Endometrial microvascular endothelial cells (primary cell): ENCODE measurements around the gene VPS54. TPM values are rescaled to one million over a fixed set of nuclear protein-coding genes. Genes with fewer than 3 reads are reported as not detected.
"Not testable (repeated sequence)": the region's sequence is repeated elsewhere in the genome, so short reads cannot be mapped to it uniquely, and the experiment has no call there.

ENCODE experiments used
- in situ Hi-C: cut with HindIII; loops from 2 replicates; pipeline ENCODE4 v1.10.0; 2017; ENCODE audit warnings: low sequenced_read_pairs, low pct_unique_long_range_greater_than_20kb; ENCODE audit errors: inconsistent ontology term
- total RNA-seq: library from RNA; depleted of rRNA; stranded (reverse); fragments of >200 nt; gene quantifications from one replicate; pipeline ENCODE4 v1.2.3, GENCODE V29; 2015; ENCODE audit errors: inconsistent ontology term

The VPS54 gene
- total RNA-seq, 1 donor from 2014 or later: 18.2 TPM

- in situ Hi-C loops: no loop called here
These were observed 18.4 kb downstream of the VPS54 start for GRCh38 chr2:64000630-64001381.

- in situ Hi-C loops: no loop called here
These were observed 20.2 kb downstream of the VPS54 start for GRCh38 chr2:63999049-63999448.

GRCh38 chr2:63996582-63997198 is 22.5 kb downstream of the VPS54 start:
- in situ Hi-C loops: not testable (repeated sequence)

- in situ Hi-C loops: not testable (repeated sequence)
These were observed 24.7 kb downstream of the VPS54 start for GRCh38 chr2:63994329-63995070.

GRCh38 chr2:63993871-63994270 is 25.4 kb downstream of the VPS54 start:
- in situ Hi-C loops: no loop called here

GRCh38 chr2:63993130-63993584 is 26.1 kb downstream of the VPS54 start:
- in situ Hi-C loops: not testable (repeated sequence)

- in situ Hi-C loops: no loop called here
These were observed 27.1 kb downstream of the VPS54 start for GRCh38 chr2:63992061-63992685.

- in situ Hi-C loops: not testable (repeated sequence)
These were observed 27.8 kb downstream of the VPS54 start for GRCh38 chr2:63991173-63991999.

- in situ Hi-C loops: no loop called here
These were observed 29.2 kb downstream of the VPS54 start for GRCh38 chr2:63990072-63990471.

GRCh38 chr2:63988842-63989436 is 30.3 kb downstream of the VPS54 start:
- in situ Hi-C loops: not testable (repeated sequence)

GRCh38 chr2:63984606-63985359 is 34.4 kb downstream of the VPS54 start:
- in situ Hi-C loops: no loop called here

GRCh38 chr2:63983986-63984605 is 35.1 kb downstream of the VPS54 start:
- in situ Hi-C loops: no loop called here

GRCh38 chr2:63982335-63982734 is 36.9 kb downstream of the VPS54 start:
- in situ Hi-C loops: no loop called here

GRCh38 chr2:63981702-63982103 is 37.5 kb downstream of the VPS54 start:
- in situ Hi-C loops: no loop called here

- in situ Hi-C loops: no loop called here
These were observed 38.4 kb downstream of the VPS54 start for GRCh38 chr2:63980794-63981193.

GRCh38 chr2:63977904-63978303 is 41.3 kb downstream of the VPS54 start:
- in situ Hi-C loops: no loop called here

GRCh38 chr2:63976125-63976510 is 43.1 kb downstream of the VPS54 start:
- in situ Hi-C loops: no loop called here
